HK-2 (cell line): Measurements from ENCODE around the gene ARMS2.
A peak's percentile ranks its signal among the peaks of the same experiment; 100 is the strongest.

ENCODE experiments used
- DNase-seq: peaks from one replicate; pipeline ENCODE4 v3.0.0-alpha.2; 2018; ENCODE audit not compliant: unreplicated experiment

Gene ARMS2

DNA sequence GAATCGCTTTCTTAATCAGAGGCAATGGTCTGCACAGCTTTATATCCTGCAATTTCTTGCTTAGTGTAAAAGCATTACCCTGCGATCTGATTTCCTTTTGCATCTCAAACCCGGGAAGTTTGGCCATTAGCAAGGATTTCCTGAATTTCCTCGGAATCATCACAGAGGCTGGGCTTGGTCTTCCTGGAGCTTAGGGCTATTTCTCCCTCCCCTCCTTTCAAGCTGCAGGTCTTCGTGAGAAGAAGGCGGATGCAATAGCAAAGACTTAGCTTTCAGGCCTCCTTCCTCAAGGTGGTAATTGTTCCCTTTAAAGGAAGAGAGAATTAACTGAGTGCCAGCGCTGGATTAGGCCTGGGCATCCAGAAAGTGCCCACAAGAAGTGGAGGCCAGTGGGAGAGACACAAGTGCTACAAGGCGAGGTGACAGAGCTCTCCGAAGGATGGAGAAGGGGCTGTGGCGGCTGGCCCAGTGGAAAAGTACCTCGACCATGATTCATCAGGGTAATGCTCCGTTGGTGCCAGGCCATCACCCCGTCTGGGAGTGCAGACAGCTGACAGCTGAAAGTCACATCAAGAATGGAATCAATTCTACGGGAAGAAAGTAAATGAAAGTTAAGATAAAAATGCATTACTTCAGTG, 4.0 kb upstream of the ARMS2 start:
- DNase-seq, result no peak

DNA sequence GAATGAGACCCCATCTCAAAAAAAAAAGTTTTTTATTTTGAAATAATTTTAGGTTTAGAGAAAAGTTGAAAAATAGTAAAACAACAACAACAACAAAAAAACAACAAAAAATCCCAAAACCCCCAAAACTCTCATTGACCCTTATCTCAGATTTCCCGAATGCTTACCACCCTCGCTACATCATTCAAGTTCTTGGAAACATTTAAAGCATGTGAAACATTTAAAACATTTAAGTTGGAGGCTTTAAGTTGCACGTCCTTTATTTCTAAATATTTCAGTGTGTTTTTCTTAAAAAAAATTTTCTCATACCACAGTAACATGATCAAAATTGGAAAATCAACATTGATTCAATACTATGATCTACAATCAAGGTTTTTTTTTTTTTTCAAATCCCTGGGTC, 382 bp upstream of the ARMS2 start:
- no peak for DNase-seq

DNA sequence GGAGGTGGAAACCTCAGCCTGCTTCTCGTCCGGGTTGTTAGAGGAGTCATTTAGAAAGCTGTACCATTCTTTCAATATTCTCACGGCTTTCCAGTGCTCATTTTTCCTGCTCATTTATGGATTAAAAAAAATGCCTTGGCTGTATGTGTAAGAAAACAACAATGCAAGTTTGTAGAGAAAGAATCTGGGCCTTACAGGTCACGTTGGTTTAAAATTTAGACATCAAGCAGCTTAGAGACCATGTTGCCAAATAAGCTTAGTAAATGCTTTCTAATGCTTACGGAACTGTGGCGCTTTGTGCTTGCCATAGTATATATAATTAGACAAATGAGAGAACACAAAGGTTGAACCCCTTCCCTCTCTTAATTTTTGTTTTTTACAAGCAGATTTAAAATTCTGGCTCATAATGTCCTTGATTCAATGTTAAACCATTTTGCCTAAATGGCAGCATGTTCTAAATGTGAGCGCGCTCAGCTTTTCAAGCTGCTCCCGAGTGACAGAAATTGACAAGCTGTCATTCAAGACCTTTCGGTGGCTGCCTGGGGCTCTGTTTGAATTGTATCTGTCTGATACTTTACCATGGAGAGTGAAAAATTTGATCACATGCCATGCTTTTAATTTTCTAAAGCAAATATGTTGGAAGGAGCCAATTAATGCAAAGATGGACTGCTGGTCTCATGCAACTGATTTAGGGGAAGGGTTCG, 1.1 kb downstream of the ARMS2 start:
- no peak for DNase-seq

DNA sequence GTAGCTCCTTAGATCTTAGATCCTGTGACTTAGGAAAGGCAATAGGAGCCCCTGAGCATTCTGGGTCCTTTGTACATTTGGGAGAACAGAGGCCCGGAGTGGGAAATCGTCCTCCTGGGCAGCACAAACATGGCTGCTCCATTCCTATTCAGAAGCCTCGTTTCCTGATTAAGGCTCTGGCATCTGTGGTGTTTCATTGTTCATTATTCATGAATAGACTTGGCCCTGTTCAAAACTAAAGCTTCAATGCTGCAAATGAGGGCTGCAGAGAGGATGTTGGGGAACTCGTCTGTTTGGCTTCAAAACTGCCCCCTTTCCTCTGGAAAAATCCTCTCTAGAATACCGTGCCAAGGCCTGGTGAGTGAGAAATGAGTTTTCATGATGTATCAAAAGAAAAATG, 3.5 kb downstream of the ARMS2 start:
- no peak for DNase-seq

DNA sequence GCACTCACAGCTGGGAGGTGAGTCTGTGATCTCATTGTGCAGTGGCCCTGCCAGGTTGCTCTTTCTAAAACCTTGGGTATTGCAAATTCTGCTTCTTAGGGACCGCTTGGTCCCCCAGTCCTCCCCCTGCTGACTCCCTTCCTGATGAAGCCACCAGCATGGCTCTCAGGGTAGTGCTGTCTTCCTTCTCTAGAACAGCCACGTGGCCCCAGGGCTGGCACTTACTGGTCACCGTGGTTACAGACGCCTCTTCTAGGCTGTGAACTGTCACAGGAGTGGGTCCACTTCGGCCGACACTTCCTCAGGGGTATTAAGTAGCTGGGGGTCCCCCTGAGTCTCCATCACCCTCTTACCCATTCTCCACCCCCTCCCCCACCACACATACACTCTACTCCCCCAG, 4.2 kb downstream of the ARMS2 start:
- no peak for DNase-seq

DNA sequence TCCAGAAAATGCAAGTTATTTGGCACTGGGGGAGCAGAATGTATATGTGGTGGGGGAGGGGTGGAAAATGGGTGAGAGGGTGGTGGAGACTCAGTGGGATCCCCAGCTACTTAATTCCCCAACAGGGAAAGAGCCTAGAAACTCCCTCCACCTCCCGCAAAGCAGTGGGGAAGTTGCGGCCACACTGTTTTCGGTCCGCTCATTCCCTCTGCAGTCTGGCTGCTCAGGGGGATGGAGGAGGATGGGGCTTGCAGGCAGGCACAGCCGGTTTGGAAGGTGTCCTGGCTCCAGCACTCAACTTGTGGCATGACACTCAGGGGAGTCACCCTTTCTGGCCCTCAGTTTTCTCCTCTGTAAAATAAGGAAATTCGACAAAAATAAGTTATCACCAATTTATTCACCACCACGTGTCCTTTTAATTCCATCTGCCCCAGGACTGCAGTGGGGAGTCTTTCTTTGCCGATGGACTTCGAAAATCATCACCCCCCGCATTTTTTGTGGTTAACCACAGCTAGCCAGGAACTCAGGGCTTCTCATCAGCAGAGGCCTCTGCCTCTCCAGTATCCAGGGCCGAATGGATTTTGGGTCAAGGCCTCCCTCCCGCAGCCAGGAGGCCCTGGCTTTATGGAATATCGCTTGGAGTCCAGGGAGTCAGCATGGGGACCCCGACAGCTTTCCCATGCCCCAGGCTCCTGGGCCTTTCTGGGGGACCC, 5.3 kb downstream of the ARMS2 start:
- DNase-seq, result no peak

DNA sequence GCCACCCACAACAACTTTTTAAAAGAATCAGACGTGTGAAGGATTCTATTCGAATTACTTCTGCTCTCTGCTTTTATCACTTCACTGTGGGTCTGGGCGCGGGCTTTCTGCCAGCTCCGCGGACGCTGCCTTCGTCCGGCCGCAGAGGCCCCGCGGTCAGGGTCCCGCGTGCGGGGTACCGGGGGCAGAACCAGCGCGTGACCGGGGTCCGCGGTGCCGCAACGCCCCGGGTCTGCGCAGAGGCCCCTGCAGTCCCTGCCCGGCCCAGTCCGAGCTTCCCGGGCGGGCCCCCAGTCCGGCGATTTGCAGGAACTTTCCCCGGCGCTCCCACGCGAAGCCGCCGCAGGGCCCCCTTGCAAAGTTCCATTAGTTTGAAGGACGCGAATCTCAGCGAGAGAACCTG, 6.4 kb downstream of the ARMS2 start:
- no peak for DNase-seq

DNA sequence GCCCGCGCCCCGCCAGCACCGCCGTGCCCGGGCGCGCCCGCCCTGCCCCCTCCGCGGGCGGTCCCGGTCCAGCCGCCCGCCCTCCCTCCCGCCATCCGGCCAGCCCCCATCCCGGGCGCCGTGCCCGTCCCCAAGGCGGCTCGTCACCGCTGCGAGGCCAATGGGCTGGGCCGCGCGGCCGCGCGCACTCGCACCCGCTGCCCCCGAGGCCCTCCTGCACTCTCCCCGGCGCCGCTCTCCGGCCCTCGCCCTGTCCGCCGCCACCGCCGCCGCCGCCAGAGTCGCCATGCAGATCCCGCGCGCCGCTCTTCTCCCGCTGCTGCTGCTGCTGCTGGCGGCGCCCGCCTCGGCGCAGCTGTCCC, 6.9 kb downstream of the ARMS2 start, which contains the start of gene HTRA1:
HTRA1 (plus strand) TSS at position 187 of the 362 bp plus-strand sequence; CDS start at position 287, 100 bp downstream.
- DNase-seq, result peak; percentile 57

DNA sequence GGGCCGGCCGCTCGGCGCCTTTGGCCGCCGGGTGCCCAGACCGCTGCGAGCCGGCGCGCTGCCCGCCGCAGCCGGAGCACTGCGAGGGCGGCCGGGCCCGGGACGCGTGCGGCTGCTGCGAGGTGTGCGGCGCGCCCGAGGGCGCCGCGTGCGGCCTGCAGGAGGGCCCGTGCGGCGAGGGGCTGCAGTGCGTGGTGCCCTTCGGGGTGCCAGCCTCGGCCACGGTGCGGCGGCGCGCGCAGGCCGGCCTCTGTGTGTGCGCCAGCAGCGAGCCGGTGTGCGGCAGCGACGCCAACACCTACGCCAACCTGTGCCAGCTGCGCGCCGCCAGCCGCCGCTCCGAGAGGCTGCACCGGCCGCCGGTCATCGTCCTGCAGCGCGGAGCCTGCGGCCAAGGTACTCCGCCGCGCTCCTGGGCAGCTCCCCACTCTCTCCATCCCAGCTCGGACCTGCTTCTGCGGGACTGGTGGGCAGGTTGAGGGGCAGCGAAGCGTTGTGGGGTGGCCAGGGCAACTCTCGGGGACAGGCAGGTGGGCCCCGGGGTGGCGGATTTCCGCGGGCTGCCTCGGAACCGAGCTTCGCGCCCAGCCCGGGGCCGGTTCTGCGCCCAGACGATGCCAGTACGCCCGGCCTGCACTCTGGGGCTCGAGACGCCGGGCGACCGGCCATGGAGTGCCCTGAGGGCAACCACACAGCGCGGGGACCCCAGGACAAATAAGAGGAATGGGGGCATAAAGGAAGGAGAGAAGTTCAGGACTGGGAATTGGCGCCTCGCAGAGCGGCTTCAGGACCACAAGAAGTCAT, 7.5 kb downstream of the ARMS2 start:
- peak; percentile 29 for DNase-seq

DNA sequence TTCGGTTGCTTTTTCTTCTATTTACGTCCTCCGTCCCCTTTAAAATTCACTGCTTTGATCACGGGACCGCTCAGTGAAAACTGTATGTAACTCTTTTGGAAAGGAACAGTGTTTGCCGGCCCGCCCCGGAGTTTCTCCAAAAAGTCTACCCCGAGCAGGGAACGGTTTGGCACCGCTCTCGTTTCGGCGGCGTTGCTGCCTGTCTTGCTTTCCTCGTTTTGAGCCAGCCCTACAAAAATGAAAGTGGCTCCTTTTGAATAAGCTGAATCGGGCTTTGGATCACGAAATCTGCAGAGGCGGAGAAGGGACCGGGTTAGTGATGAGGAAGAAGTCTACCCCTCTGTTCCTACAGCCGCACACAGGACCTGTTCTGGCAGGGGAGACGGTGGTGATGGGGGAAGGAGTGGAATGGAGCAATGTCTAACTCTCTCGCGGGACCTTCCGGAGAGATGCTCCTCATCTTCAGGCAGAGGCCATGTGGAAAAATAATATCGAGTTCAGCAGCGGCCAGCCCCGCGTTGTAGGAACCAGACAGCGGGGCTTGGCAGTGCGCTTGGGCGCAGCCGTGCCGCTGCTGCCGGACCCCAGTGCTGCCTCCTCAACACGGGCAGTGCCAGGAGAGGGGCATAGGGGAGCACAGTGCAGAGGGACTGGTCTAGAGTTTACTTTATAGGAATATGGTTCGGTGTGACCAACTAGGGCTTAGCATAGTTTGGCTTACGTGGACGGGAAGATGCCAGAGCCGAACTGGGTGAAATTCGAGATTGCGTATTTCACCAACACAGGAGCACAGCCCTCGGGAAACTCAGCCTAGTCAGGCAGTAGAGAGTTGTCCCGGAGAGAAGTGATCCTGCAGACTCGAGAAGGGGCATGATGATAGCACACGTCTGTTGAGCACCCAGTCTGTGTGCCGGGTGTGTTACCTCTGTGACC, 8.3 kb downstream of the ARMS2 start:
- DNase-seq, result no peak

DNA sequence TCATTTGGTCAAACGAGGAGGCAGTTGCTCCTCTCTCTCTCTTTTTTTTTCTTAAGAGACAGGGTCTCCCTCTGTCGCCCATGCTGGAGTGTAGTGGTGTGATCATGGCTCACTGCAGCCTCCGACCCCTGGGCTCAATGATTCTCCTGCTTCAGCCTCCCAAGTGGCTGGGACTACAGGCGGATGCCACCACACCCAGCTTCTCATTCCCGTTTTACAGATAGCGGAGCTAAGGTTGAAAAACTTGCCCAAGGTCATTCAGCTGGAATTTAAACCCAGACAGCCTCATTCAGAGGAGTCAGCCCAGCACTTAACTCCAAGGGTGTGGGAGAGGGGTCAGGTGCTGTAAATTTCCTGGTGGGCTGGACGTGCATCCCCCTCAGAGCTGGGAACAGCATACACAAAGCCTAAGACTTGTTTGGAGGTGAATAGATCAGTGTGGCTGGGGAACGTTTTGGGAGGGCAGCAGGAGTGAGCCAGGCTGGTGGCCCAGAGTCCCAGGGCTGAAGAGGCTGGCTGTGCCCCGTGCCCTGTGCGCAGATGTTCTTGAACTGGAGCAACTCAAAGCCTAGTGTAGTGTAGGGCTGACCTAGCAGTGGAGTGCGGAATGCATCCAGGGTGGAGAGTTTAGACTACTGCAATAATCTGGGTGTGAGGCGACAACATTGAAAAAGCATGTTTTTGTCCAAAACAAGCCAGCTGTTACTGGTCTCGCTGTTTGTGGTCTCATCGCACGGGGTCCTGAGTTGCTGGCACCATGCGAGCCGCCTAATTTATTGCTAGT, 9.2 kb downstream of the ARMS2 start:
- no peak for DNase-seq

DNA sequence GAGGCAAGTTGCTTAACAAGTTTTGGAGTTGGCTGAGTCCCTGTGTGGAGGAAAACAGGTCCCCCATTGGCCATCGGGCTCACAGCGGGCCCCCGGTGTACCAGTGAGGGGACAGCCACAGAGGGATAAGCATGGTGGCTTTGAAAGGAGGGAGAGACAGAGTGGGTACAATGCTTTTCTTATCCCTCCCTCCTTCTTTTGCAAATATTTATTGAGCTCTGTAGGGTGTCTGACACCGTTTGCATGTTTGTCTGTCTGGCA, 9.7 kb downstream of the ARMS2 start:
- DNase-seq, result no peak

DNA sequence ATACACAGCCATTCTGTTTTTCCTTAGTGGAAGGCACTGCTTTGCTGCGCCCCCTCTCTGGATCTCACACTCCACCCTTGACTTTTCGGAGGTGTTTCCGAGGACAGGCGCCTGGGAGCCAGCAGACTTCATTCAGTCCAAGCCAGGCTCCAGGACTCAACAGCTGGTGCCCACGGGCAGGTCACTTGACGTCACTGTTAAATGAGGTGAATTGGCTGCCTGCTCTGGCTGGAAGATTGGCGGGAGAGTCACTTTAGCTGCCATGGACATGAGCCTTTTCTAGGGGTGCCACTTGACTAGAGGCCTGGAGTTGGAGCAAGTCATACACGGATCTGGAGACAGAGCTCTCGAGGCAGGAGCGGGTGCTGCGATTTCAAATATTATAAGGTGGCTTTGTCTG, 10.1 kb downstream of the ARMS2 start:
- no peak for DNase-seq

DNA sequence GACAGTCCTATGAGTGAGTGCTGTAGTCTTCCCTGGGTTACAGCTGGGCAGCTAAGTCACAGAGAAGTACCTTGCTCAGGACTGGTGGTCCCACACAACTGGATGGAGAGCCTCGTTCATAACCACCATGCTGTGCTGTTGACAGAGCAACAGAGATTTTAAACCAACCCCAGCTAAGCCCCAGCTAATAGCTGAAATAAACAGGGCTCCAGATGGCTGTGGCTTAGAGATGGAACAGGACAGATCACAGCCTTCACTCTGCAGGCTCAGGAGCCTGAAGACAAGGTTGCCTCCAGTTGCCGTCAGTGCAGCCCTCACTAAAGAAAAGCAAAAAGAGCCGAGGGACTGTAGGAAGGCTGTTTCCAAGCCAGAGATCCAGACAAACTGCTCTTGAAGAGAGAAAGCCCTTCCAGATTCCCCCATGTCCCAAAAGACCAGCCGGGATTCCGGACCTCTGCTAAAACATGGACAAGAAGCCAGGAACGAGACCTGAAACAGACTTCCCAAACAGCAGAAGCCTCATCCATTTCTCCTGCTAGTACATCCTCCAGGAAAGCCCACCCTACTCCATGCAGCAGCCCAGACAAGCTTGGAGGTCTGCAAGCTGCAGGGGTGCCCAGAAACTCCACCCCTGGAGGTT, 11.1 kb downstream of the ARMS2 start:
- no peak for DNase-seq

DNA sequence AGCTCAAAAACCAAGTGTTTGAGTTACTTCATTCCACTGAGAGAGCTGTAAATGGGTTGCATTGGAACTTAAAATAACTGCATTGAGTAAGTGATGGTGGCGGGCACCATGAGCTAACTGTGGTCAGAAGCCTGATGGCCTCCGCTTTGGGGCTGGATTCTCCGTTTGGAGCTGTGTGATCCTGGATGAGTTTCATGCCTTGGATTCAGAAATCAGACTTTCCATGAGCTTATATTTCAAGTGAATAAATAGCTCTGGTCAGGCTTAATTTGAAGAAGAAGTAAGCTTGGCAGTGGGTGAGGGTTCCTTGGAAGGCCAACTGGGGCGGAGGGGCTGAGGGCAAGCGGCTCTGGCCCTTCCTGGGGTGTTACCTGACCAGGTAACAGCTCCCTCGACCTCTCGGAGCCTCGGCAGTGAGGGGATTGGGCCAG, 12.5 kb downstream of the ARMS2 start:
- no peak for DNase-seq

DNA sequence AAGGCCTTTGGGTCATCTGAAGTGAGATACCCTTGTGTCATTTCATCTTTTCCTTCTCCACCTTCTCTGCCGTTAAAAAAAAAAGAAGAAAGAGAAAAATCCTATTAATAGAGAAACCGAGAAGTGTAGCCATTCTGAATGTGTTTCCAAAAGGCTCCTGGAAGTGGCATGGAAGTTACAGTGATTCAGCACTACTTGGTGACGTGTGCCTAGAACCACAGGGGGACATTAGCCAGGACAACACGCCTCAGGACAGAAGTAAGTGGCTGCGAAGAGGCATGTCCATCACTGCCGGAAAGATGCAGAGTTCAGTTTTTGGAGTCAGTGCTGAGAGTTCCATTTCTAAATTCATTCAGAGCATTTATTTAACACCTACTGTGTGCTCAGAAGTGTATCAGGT, 13.2 kb downstream of the ARMS2 start:
- DNase-seq, result no peak

DNA sequence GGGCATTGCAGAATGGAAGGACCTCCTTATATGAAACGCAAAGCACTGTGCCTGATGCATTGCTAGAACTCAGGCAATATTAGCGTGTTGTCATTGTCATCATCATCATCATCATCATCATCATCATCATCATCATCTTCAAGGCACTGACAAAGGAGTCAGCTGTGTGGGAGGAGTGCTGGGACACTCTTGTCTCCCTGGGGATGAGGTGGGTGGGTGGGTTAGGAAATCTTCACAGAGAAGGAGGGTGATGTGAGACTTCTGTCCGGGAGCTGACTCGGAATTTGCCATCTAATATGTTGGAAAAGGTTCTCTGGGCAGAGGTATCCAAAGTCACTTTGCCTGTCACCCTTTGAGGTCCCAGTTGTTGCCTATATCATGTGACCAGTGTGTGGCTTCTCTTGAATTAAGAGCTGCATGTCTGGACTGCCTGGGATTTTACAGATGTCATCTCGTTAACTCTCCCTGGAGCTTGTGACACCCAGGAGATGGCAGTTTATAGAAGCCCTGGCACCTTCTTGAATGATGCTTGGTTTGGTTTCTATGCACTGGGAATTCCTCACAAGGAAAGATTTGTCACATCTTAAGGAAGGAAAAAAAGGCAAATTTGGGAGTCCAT, 14.0 kb downstream of the ARMS2 start:
- DNase-seq, result no peak

DNA sequence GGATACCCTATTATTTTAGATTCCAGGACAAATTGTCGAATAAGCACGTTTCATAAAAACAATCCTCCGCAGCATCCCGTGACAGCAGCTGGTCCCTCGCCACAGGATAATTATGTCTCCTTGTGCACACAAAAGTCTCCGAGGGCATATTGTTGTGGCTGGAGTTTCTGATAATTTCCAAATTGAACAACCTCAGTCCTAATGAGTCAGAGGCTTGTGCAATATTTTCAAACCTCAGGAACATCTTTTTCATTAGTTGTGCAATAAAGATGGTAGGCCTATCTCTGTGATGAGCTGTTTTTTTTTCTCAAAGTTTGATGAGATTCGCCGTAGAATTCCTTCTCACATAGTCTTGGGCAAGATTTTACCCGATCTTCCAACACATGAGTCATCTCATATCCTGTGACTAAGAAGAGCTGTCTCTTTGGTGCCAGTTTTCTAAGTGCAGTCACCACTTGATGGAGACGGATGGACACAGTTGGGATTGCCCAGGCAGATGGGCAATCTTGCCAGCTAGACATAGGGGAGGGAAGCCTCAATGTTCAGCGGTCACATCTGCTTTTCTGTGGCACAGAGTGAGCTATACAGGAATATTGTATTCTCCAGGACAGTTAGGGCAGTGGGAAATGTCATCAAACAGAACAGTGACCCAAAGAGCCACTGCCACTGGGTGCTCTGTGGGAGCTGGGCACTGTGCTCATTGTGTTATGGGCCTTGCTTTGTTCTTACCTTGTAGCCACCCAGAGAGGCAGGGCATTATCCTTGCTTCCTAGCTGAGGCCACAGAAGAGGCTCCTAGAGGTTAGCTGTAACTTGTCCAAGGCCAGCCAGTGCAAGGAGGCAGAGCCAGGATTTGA, 14.7 kb downstream of the ARMS2 start:
- DNase-seq, result peak; percentile 29

DNA sequence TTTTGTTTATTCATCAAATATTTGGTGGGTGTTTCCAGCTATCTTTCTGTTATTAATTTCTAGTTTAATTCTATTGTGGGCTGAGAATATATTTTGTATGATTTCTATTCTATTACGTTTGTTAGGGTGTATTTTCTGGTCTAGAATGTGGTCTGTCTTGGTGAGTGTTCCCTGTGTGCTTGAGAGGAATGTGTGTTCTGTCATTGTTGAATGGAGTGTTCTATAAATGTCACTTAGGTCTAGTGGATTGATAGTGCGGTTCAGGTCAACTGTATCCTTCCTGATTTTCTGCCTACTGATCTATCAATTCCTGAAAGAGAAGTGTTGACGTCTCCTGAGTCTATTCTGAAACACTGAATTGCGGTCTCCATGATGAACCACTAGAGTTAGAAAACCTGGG, 15.4 kb downstream of the ARMS2 start:
- no peak for DNase-seq
